Dermis blood vessel endothelial cell (primary cell): ENCODE measurements around the gene COLGALT1. TPM values are rescaled to one million over a fixed set of nuclear protein-coding genes. Genes with fewer than 3 reads are reported as not detected.

Source experiments
- DNase-seq: peaks from one replicate; pipeline ENCODE4 v3.0.0; 2010
- total RNA-seq: library from RNA; depleted of rRNA; stranded (reverse); fragments of >200 nt; gene quantifications from 2 replicates; pipeline ENCODE4 v1.2.3, GENCODE V29; 2014

COLGALT1 gene
- total RNA-seq, 1 donor from 2014 or later = 106 TPM

- no peak for DNase-seq
Measured at GRCh38 chr19:17625043-17625442, 69.6 kb downstream of the COLGALT1 start.

GRCh38 chr19:17625980-17626379 lies 70.5 kb downstream of the COLGALT1 start:
- no peak for DNase-seq

- DNase-seq = no peak
Measured at GRCh38 chr19:17626456-17627015, 71.1 kb downstream of the COLGALT1 start.

- no peak for DNase-seq
Measured at GRCh38 chr19:17627161-17627560, 71.7 kb downstream of the COLGALT1 start.

GRCh38 chr19:17627921-17628320 lies 72.5 kb downstream of the COLGALT1 start:
- no peak for DNase-seq

- no peak for DNase-seq
Measured at GRCh38 chr19:17629760-17630159, 74.3 kb downstream of the COLGALT1 start.

GRCh38 chr19:17632577-17632976 lies 77.1 kb downstream of the COLGALT1 start:
- no peak for DNase-seq

Other genes starting within 250 kb of the COLGALT1 start
- gene MRPL34, start 249.8 kb upstream of the COLGALT1 start, total RNA-seq = 40.1 and 52.4 TPM in 2 replicates
- gene DDA1, start 246.1 kb upstream of the COLGALT1 start, total RNA-seq = 20.9 and 39.3 TPM in 2 replicates
- gene ANO8, start 220.8 kb upstream of the COLGALT1 start, total RNA-seq = 5.0 and 6.8 TPM in 2 replicates
- gene GTPBP3, start 218.1 kb upstream of the COLGALT1 start, total RNA-seq = 12.3 and 14.1 TPM in 2 replicates
- 15.2 and 73.9 TPM in 2 replicates for gene PLVAP, start 178.3 kb upstream of the COLGALT1 start, total RNA-seq
- gene CCDC194, start 161.5 kb upstream of the COLGALT1 start, total RNA-seq = 0.17 TPM in 1 of 2 replicates, not detected in the other
- gene BST2, start 150.0 kb upstream of the COLGALT1 start, total RNA-seq = 1.8 and 6.5 TPM in 2 replicates
- gene MVB12A, start 135.6 kb upstream of the COLGALT1 start, total RNA-seq = 47.4 and 60.9 TPM in 2 replicates
- gene TMEM221, start 107.0 kb upstream of the COLGALT1 start, total RNA-seq = not detected in 2 replicates
- gene NXNL1, start 94.7 kb upstream of the COLGALT1 start, total RNA-seq = not detected in 2 replicates
- gene SLC27A1, start 85.1 kb upstream of the COLGALT1 start, total RNA-seq = 31.7 and 35.5 TPM in 2 replicates
- gene PGLS, start 44.0 kb upstream of the COLGALT1 start, total RNA-seq = 65.7 and 74.7 TPM in 2 replicates
- under 0.01 and 0.09 TPM in 2 replicates for gene UNC13A, start 132.7 kb downstream of the COLGALT1 start, total RNA-seq
- gene MAP1S, start 163.8 kb downstream of the COLGALT1 start, total RNA-seq = 47.8 and 81.4 TPM in 2 replicates
- 0.51 and 0.56 TPM in 2 replicates for gene FCHO1, start 195.8 kb downstream of the COLGALT1 start, total RNA-seq
- gene B3GNT3, start 239.5 kb downstream of the COLGALT1 start, total RNA-seq = 0.42 TPM in 1 of 2 replicates, not detected in the other